GM23338 (cell line): ENCODE measurements around the gene JAK3. TPM values are rescaled to one million over a fixed set of nuclear protein-coding genes. Genes with fewer than 3 reads are reported as not detected.

Experiments used
- ATAC-seq: fragments of 200-7000 bp; cut with Tn5 transposase; 3 replicates; pipeline ENCODE4 v1.9.1; 2020
- DNase-seq: peaks from one replicate; pipeline ENCODE4 v3.0.0-alpha.2; 2015; ENCODE audit warnings: low spot score
- H2AFZ ChIP-seq: fragments of 200-600 bp; sonication (generic); 2 replicates; pipeline ENCODE4 v1.8.0; 2016; ENCODE audit warnings: antibody characterized with exemption, mild to moderate bottlenecking, moderate library complexity
- H3F3A ChIP-seq: fragments of 200-600 bp; sonication (generic); replicated peaks from 2 replicates; pipeline ENCODE4 v1.8.0; 2017; ENCODE audit warnings: antibody characterized with exemption, mixed run types, low read depth
- H3K27ac ChIP-seq: fragments of 200-600 bp; sonication (generic); 2 replicates; pipeline ENCODE4 v1.6.1; 2016; ENCODE audit warnings: low read depth
- H3K27me3 ChIP-seq: fragments of 200-600 bp; sonication (generic); 2 replicates; pipeline ENCODE4 v1.8.0; 2016; ENCODE audit warnings: mild to moderate bottlenecking, mixed run types, moderate library complexity; ENCODE audit not compliant: insufficient read depth
- H3K36me3 ChIP-seq: fragments of 200-600 bp; sonication (generic); 2 replicates; pipeline ENCODE4 v1.8.0; 2016; ENCODE audit warnings: mild to moderate bottlenecking; ENCODE audit not compliant: insufficient read depth
- H3K4me1 ChIP-seq: fragments of 200-600 bp; sonication (generic); 2 replicates; pipeline ENCODE4 v1.8.0; 2016; ENCODE audit warnings: mild to moderate bottlenecking, moderate library complexity; ENCODE audit not compliant: insufficient read depth
- H3K4me2 ChIP-seq: fragments of 200-600 bp; sonication (generic); 2 replicates; pipeline ENCODE4 v1.7.1; 2017; ENCODE audit warnings: mixed run types
- H3K4me3 ChIP-seq: fragments of 200-600 bp; sonication (generic); 2 replicates; pipeline ENCODE4 v1.6.1; 2016; ENCODE audit warnings: mixed run types
- H3K79me2 ChIP-seq: fragments of 200-600 bp; sonication (generic); replicated peaks from 2 replicates; pipeline ENCODE4 v1.8.0; 2017; ENCODE audit warnings: mild to moderate bottlenecking; ENCODE audit not compliant: insufficient read depth
- H3K9me2 ChIP-seq: fragments of 200-600 bp; sonication (generic); 2 replicates; pipeline ENCODE4 v1.8.0; 2017; ENCODE audit not compliant: insufficient read depth
- H4K20me1 ChIP-seq: fragments of 200-600 bp; sonication (generic); replicated peaks from 2 replicates; pipeline ENCODE4 v1.8.0; 2017; ENCODE audit warnings: mild to moderate bottlenecking; ENCODE audit not compliant: insufficient read depth
- H3K27ac Mint-ChIP-seq: 2 replicates; pipeline ENCODE4 v1.8.0; 2020; ENCODE audit warnings: inconsistent platforms, mild to moderate bottlenecking, moderate library complexity, mixed read lengths
- H3K27me3 Mint-ChIP-seq: 3 replicates; pipeline ENCODE4 v1.8.0; 2022; ENCODE audit warnings: low read depth, mild to moderate bottlenecking, moderate library complexity, mixed read lengths, inconsistent platforms; ENCODE audit not compliant: insufficient read depth, poor library complexity
- H3K36me3 Mint-ChIP-seq: 3 replicates; pipeline ENCODE4 v1.8.0; 2021; ENCODE audit warnings: low read depth, mild to moderate bottlenecking, inconsistent platforms, moderate library complexity, mixed read lengths
- H3K4me1 Mint-ChIP-seq: 3 replicates; pipeline ENCODE4 v1.8.0; 2020; ENCODE audit warnings: mild to moderate bottlenecking, inconsistent platforms, mixed read lengths
- H3K4me3 Mint-ChIP-seq: 3 replicates; pipeline ENCODE4 v1.8.0; 2021; ENCODE audit warnings: moderate library complexity, mild to moderate bottlenecking, inconsistent platforms, mixed read lengths
- H3K9me3 Mint-ChIP-seq: 3 replicates; pipeline ENCODE4 v1.8.0; 2020; ENCODE audit warnings: moderate library complexity, mild to moderate bottlenecking, inconsistent platforms, mixed read lengths
- EZH2phosphoT487 ChIP-seq: fragments of 200-600 bp; sonication (generic); IDR thresholded peaks from one replicate; pipeline ENCODE4 v1.8.1; 2018; ENCODE audit warnings: antibody characterized with exemption; ENCODE audit not compliant: unreplicated experiment
- NANOG ChIP-seq: IDR thresholded peaks from 2 replicates; pipeline ENCODE4 v1.6.1; 2016; ENCODE audit warnings: antibody characterized with exemption, borderline replicate concordance
- POLR2AphosphoS5 ChIP-seq: IDR thresholded peaks from 2 replicates; pipeline ENCODE4 v1.6.1; 2016; ENCODE audit warnings: antibody characterized with exemption, low read depth
- STAT1 ChIP-seq: IDR thresholded peaks from one replicate; pipeline ENCODE4 v1.6.1; 2016; ENCODE audit warnings: antibody characterized with exemption; ENCODE audit not compliant: unreplicated experiment
- ZNF114 ChIP-seq: fragments of 250-450 bp; sonication (Bioruptor Pico); IDR thresholded peaks from 2 replicates; pipeline ENCODE4 v1.5.0; 2020; ENCODE audit warnings: mild to moderate bottlenecking, moderate library complexity
- ZNF331 ChIP-seq: fragments of 250-450 bp; sonication (Bioruptor Pico); IDR thresholded peaks from 2 replicates; pipeline ENCODE4 v1.5.0; 2020; ENCODE audit warnings: low read depth, mild to moderate bottlenecking, moderate library complexity
- polyA plus RNA-seq: library from polyadenylated mRNA; unstranded; fragments of >200 nt; fragmentation: Nextera tagmentation; extraction: Ambion mirVana; gene quantifications from 2 replicates; pipeline ENCODE4 v1.2.1, GENCODE V29; 2016
- total RNA-seq: library from RNA; depleted of rRNA; stranded (reverse); fragments of >200 nt; shearing (Covaris generic); gene quantifications from 2 replicates; pipeline ENCODE4 v1.2.3, GENCODE V29; 2014
- TF ChIP-seq, protein P1 (sequence below): IDR thresholded peaks from 2 replicates; pipeline ENCODE4 v1.6.1; 2016; ENCODE audit warnings: antibody characterized with exemption
- TF ChIP-seq, protein P2 (sequence below), 2 experiments: fragments of 200-600 bp in 1 of 2; sonication (generic) in 1 of 2; conservative IDR thresholded peaks; 2 replicates each; pipeline versions ENCODE4 v1.5.1 to v1.6.1; 2016 to 2017; ENCODE audit warnings: antibody characterized with exemption in 2 of 2, low read depth in 2 of 2, mild to moderate bottlenecking in 2 of 2, moderate library complexity in 1 of 2

Gene JAK3
- total and polyA plus RNA-seq, 2 experiments from 2014 or later = 2.9 to 5.4 TPM

DNA sequence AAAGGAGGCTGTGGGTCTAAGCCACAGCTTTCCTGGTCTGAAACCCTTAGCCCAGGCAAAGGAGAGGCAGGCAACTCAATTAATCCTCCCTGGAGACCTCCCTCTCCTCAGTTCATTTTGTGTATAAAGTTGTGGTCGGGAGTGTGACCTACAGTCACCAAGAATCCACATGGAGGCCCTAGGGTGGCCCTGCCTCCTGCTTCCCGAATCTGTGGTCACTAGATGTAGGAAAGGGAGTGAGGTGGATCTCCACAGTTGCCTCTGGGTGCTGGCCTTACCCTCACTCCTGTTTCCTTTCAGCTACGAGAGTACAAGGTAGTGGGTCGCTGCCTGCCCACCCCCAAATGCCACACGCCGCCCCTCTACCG is 13.2 kb upstream of the JAK3 start (continued):
- TF ChIP-seq, protein P1, sequence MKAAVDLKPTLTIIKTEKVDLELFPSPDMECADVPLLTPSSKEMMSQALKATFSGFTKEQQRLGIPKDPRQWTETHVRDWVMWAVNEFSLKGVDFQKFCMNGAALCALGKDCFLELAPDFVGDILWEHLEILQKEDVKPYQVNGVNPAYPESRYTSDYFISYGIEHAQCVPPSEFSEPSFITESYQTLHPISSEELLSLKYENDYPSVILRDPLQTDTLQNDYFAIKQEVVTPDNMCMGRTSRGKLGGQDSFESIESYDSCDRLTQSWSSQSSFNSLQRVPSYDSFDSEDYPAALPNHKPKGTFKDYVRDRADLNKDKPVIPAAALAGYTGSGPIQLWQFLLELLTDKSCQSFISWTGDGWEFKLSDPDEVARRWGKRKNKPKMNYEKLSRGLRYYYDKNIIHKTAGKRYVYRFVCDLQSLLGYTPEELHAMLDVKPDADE = no peak
- no peak for TF ChIP-seq ZNF331 (CRISPR knock-in tag)
- TF ChIP-seq, protein P2, sequence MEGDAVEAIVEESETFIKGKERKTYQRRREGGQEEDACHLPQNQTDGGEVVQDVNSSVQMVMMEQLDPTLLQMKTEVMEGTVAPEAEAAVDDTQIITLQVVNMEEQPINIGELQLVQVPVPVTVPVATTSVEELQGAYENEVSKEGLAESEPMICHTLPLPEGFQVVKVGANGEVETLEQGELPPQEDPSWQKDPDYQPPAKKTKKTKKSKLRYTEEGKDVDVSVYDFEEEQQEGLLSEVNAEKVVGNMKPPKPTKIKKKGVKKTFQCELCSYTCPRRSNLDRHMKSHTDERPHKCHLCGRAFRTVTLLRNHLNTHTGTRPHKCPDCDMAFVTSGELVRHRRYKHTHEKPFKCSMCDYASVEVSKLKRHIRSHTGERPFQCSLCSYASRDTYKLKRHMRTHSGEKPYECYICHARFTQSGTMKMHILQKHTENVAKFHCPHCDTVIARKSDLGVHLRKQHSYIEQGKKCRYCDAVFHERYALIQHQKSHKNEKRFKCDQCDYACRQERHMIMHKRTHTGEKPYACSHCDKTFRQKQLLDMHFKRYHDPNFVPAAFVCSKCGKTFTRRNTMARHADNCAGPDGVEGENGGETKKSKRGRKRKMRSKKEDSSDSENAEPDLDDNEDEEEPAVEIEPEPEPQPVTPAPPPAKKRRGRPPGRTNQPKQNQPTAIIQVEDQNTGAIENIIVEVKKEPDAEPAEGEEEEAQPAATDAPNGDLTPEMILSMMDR (conservative IDR thresholded peaks at IDR 0.05; ENCODE audit: low read depth in 2 of 2) = no peak

DNA sequence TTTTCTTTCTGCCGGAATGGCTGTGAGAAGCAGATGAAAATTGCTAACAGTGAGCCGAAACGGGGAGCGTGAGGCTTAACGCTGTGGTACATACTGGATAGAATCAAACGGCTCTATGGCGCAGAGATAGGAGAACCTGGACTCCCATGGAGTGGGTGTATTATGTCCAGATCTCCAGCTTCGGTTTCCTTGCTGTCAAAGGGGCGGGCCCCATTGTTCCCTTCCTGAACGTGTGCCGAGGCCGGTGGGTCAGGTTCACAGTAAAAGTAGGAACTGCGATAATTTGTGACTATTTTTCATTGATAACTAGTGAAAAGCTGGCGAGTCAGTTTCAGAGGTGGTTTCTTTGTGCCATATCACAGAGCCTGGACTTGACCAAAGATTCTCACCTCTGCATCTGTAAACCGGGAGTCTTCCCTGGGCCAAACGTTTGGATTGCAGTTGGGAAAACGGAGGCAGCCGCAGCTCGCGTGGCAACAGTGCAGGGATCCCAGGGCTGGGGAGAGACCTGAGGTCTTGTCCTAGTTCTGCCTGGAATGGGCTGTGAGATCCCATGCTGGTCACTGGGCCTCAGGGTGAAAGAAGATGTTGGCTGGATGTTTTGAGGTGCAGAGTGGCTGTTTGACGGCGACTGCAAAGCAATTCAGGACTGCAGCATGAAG is 12.7 kb upstream of the JAK3 start:
- Histone ChIP-seq H3K79me2 (peaks cover 29% of the 10 kb centered on the region), H3K9me2 (no peaks in the 10 kb centered on the region), H3K4me2 (peak overlapping the region; percentile 100), H4K20me1 (peaks cover 45% of the 10 kb centered on the region), H3K27me3 (no peaks in the 10 kb centered on the region), H3K36me3 (peaks cover 37% of the 10 kb centered on the region), H3K4me1 (peaks cover 9% of the 10 kb centered on the region; the same call in 1 of the 2 replicates), H3K27ac (peak overlapping the region; percentile 90), H2AFZ (no peak overlapping the region), H3K4me3 (peak overlapping the region; percentile 100), H3F3A (peaks cover 53% of the 10 kb centered on the region)
- H3K9me3 Mint-ChIP-seq = peaks cover 11% of the 10 kb centered on the region; the same call in 2 of the 3 replicates
- H3K4me1 Mint-ChIP-seq = peaks cover 17% of the 10 kb centered on the region
- H3K36me3 Mint-ChIP-seq = peaks cover 59% of the 10 kb centered on the region
- peaks cover 29% of the 10 kb centered on the region for H3K27me3 Mint-ChIP-seq
- H3K4me3 Mint-ChIP-seq = peak overlapping the region; percentile 99
- ATAC-seq = no peak
- no peak for DNase-seq
- peak overlapping the region; percentile 100 for H3K27ac Mint-ChIP-seq
- TF ChIP-seq ZNF114 (no peak), STAT1 (no peak), EZH2phosphoT487 (no peak), POLR2AphosphoS5 (no peak), NANOG (no peak)
- TF ChIP-seq, protein P2 (conservative IDR thresholded peaks at IDR 0.05; ENCODE audit: low read depth in 2 of 2) = no peak
